HG03135 (cell line): ENCODE data around the gene NT5C1A.

Experiments
- ATAC-seq: cut with Tn5 transposase; IDR thresholded peaks from one replicate; pipeline ENCODE4 v1.9.1; 2021; ENCODE audit warnings: mild to moderate bottlenecking, moderate library complexity; ENCODE audit not compliant: unreplicated experiment

NT5C1A gene

GRCh38 chr1:39663559-39663958 is 8.3 kb downstream of the NT5C1A start:
- ATAC-seq: no peak

GRCh38 chr1:39662861-39663260 is 9.0 kb downstream of the NT5C1A start:
- no peak for ATAC-seq

DNA sequence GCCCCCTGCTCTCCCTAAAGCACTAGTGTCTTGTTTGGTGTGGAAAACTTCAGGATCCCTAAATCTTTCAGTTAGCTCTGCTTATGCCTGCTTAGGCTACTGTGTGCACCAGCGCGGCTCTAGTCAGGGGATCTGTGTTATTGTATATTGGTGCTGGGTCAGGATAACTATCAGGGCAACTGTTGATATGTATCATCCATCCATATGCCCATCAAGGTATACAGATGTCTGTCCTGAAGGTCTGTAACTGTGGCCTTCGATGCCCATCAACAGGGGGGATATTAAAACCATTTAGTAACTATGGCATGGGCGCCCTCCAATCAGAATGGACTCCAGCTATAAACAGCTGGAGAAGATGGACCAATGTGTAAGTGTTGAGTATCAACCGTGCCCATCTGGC is 12.4 kb downstream of the NT5C1A start:
- no peak for ATAC-seq

- ATAC-seq: no peak
These were observed 12.8 kb downstream of the NT5C1A start for GRCh38 chr1:39659110-39659509.

- ATAC-seq: no peak
These were observed 13.9 kb downstream of the NT5C1A start for GRCh38 chr1:39657923-39658485.

GRCh38 chr1:39657402-39657801 is 14.5 kb downstream of the NT5C1A start:
- ATAC-seq: no peak

DNA sequence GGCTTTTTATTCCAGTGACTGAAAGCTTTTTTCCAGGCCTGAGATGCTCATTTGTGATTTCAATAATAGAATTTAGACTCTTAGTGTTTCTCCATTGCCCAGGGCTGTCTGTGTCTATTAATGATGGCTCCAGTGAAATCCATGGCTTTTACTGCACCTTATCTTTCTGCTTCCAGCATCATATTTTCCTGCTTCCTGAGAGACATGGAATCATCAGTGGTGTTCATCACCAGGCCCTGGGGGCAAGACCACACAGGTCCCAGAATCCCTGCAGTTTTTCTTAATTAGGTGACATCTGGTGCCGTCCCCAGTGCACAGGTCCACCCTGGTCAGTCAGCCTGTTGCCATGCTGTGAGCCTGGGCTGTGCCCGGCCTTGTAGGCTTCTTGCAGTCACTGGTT is 15.5 kb downstream of the NT5C1A start:
- ATAC-seq: no peak

GRCh38 chr1:39655578-39656268 is 16.2 kb downstream of the NT5C1A start:
- ATAC-seq: no peak

DNA sequence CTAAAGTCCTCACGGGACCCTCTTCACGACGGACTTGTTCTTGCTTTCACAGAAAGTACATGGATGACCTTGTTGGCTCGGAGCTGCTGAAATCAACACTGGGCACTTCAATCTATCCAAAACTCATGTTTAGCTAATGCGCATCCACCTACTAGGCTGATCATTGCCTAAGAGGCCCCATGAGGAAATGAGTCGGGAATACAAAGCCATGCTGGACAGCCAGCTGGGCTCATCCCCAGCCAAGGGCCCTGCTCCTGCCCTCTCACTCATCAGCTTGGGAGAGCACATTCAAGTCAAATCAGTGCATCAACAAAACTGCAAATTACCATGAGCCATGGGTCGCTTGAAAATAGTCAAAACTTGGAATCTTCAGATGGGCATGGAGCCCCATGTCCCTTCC is 17.6 kb downstream of the NT5C1A start:
- ATAC-seq: no peak

DNA sequence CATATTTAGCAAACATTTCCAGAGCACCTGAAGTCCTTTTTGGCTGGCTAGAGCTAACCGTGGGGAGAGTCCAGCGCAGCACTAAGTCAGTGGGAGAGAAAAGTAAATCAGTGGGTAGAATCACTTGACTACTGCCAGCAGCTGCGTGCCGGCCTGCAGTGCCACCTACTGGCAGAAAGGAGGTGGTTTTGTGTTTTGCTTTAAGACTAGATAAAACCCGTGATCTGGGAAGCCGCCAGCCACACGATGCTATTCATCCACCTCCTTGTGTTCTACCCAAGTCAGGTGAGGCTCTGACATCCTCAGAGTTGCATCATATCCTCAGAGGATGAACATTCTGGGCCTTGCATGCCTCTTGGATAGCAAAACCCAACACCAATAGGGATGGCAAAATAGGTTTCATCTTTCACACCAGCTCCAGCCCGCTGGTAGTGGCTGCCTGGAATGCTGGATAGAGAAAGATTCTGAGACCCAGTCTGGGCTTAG is 18.3 kb downstream of the NT5C1A start:
- ATAC-seq: no peak

- no peak for ATAC-seq
These were observed 19.4 kb downstream of the NT5C1A start for GRCh38 chr1:39652554-39652953.

DNA sequence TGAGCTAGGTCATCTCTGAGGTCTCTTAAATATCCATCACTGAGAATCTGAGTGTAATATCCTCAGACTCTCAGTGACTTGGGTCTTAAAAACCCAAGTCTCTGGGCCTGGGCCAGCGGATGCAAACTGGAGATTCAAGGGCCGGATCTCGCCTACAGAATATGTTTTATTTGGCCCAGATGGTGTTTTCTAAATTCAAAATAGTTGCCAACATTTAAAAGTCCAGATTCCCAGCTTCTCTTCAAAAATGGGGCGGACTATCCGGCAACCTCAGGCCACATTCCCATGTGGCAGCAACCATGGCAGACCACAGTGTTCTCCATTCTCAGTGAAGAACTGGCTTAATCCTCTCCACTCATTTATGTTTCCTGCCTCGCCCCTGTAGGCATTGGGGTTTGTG is 19.8 kb downstream of the NT5C1A start:
- no peak for ATAC-seq

DNA sequence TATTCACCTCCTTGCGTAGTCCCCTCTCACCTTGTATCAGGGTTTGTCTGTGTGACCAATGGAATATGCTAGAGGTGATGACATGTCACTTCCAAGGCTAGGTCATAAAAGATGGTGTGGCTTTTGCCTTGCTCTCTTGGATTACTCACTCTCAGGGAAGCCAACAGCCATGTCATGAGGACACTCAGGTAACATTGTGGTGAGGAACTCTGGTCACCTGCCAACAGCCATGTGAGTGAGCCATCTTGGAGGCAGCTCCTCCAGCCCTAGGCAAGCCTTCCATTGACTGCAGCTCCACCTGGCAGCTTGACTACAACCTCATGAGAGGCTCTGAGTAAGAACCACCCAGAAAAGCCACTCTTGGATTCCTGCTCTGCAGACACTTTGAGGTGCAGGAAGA is 21.5 kb downstream of the NT5C1A start:
- no peak for ATAC-seq

- no peak for ATAC-seq
These were observed 22.2 kb downstream of the NT5C1A start for GRCh38 chr1:39649636-39650185.

GRCh38 chr1:39648496-39648895 is 23.4 kb downstream of the NT5C1A start:
- no peak for ATAC-seq

DNA sequence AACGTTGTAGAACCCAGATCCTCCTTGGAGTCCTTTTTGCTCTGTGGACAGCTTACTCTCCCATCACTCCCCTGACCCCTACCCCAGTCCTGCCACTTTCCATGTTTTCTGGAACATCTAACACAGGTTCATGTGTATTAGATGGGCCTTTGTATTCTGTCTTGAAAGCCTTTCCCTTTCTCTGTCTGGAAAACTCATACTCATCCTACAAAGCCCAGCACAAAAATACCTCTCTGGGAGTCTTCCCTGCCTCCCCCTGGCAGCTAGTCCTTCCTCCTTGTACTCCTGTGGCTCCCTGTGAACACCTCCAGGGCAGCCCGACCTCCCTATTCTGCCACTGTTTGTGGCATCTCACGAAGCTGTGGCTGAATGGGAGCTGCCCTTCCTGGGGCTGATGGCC is 24.7 kb downstream of the NT5C1A start:
- ATAC-seq: no peak

- ATAC-seq: no peak
These were observed 25.4 kb downstream of the NT5C1A start for GRCh38 chr1:39646232-39647081.

DNA sequence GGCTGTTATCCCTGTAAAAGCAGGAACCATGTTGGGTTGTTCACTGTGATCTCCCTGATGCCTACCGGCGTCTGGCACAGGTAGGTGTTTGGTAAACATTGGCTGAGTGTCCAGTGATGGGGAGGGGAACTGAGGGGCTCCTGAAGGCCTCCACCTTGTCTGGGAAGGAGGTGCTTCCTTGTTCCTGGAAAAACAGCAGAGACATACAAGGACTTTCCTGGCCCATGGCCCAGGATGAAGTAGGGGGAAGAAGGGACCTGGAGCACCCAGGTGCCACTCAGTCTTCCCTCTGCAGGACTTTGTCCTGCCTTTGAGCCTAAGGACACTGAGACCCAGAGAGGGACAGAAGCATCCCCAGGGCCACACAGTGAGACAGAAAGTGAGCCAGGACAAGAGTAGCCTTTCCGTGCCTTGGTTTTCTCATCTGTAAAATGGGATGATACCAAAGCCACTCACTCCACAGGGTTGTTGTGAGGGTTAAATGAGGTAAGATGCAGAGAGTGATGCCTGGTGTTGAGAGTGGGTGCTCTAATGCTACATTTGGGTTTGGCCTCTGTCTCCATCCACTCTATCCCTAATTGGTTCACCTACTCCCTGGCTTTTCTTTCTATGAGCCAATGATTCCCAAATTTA is 26.4 kb downstream of the NT5C1A start:
- no peak for ATAC-seq

DNA sequence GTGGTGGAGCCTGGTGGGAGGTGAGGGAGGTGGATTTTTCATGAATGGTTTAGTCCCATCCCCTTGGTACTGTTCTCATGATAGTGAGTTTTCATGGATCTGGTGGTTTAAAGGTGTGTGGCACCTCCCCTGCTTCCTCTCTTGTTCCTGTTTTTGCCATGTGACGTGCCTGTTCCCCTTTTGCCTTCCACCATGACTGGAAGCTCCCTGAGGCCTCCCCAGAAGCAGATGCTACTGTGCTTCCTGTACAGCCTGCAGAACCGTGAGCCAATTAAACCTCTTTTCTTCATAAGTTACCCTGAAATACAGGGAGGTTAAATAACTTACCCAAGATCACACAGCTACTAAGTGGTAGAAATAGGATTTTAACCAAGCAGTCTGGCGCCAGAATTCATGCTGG is 28.2 kb downstream of the NT5C1A start:
- no peak for ATAC-seq

GRCh38 chr1:39642796-39643195 is 29.1 kb downstream of the NT5C1A start:
- ATAC-seq: no peak

DNA sequence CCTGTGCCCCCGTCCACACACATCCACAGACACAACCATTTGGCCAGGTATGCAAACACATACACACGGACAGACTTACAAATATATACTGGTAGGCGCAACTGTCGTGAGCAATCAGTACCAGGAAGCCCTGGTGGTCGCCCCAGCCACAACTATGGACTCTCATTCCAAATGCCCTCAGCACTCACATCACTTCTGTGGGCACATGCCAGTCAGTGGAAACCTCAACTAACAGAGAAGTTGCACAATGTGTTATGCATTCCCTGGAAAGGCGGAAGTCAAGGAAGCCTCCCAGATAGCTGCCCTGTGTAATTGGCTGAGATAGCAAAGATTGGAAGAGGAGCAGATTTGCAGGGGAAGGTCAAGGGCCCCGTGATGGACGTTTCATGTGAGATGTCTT is 31.0 kb downstream of the NT5C1A start:
- ATAC-seq: no peak
